ENCODE results near the gene CMIP. TPM values are rescaled to one million over a fixed set of nuclear protein-coding genes. Genes with fewer than 3 reads are reported as not detected.

Gene CMIP
- total and polyA plus RNA-seq, 10 of the 15 experiments (the other 5 are each of a cell fraction or from before 2014, with no cell fraction given) = 1.2 to 43.2 (median 4.4) TPM

DNA sequence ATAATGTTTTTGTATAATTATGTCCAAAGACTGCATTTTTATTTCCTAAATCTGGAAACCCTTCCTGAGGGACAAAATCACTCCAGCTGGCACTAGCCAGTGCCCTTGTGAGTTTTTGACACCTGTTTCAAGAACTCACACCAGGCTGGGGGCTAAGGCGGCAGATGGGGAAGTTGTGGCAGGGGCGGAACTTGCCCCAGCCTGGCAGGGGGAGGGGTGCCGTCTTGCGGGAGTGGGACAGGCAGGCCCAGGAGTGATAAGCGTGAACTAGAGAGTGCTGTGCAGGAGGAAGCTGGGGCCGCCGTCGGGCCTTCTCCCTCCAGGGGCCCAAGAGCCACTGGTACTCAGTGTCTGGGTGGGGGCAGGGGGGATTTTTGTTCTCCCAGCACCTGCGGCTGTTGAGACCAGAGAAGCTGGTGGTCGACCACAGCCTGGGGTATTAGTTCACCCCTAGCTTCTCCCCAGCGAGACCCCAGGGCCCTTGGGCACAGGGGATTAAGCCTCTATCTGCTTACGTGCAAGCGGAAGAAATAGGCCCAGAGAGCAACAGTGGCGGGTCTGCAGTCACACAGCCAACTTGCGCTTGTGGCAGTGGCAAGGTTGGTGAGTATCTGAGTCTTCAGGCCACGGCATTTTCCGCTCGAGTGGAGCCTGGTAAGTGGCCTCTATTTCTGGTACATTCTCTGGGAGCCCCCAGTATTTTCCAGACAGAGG lies 294.3 kb downstream of the CMIP start:
- in situ Hi-C loops (cut with MboI) = loop anchor here (5.0 kb wide), 2 partner anchors 537 to 707 kb away; no protein-coding TSS in a partner anchor
- Histone ChIP-seq H3K4me3 (peak overlapping the region; percentile 64), H3K9ac (ENCODE audit: control insufficient read depth, insufficient read depth, low read length) (peak overlapping the region; percentile 67), H3K79me2 (ENCODE audit: control insufficient read depth, insufficient read depth, low read length) (peaks cover 7% of the 10 kb centered on the region), H3K9me3 (replicated peaks; ENCODE audit: control insufficient read depth, insufficient read depth, low read length) (no peaks in the 10 kb centered on the region), H3K27me3 (replicated peaks in 1 of 2; ENCODE audit: control insufficient read depth in 2 of 2, insufficient read depth in 2 of 2, low read length in 1 of 2) (no peaks in the 10 kb centered on the region), H4K20me1 (ENCODE audit: control insufficient read depth, insufficient read depth) (no peaks in the 10 kb centered on the region), H3K4me2 (ENCODE audit: control insufficient read depth, insufficient read depth) (peak overlapping the region; percentile 96), H3K27ac (ENCODE audit: control insufficient read depth, insufficient read depth) (peak overlapping the region; percentile 78), H3K4me1 (ENCODE audit: control insufficient read depth, insufficient read depth, low read length) (peaks cover 29% of the 10 kb centered on the region), H3K36me3 (ENCODE audit: control insufficient read depth in 2 of 2, insufficient read depth in 2 of 2, low read length in 1 of 2) (no peaks in the 10 kb centered on the region), H2AFZ (ENCODE audit: control insufficient read depth, low read depth, low read length) (peak overlapping the region; percentile 43)
- ChIA-PET RAD21 (ENCODE audit: unreplicated experiment) (interaction anchor here (0.9 to 4.6 kb wide), 19 partner anchors 9 to 736 kb away, joined by 3 to 47 read pairs (median 4); partner anchors contain the start of gene PLCG2), POLR2A (interaction anchor here (0.8 to 2.0 kb wide), 7 partner anchors 9 to 135 kb away, joined by 3 to 7 read pairs (median 4); no protein-coding TSS in a partner anchor), CTCF (interaction anchor here (0.7 to 7.3 kb wide), 25 partner anchors 9 to 735 kb away, joined by 3 to 73 read pairs (median 4); partner anchors contain the start of gene ATMIN), SMC1A (ENCODE audit: uncharacterized antibody, unreplicated experiment) (interaction anchor here (0.7 to 5.1 kb wide), 25 partner anchors 9 to 729 kb away, joined by 3 to 48 read pairs (median 4); no protein-coding TSS in a partner anchor)
- no TSS peak for BruUV-seq (replicated peaks)
- 4% methylated on average over 14 of the region's 18 CpGs for WGBS (ENCODE audit: insufficient coverage, insufficient replicate concordance, low lambda C conversion rate, missing lambda C conversion rate)
- ATAC-seq (peak; percentile 39), FAIRE-seq (no peak), DNase-seq (ENCODE audit: low read depth, low spot score) (no peak)
- intact Hi-C loops (cut with micrococcal nuclease; ENCODE audit: unreplicated experiment) = loop anchor here (1.0 to 10.0 kb wide), 9 partner anchors 117 to 734 kb away; partner anchors contain the start of genes ATMIN, CENPN and CMC2
- no peak for TF ChIP-seq ASH2L (IDR thresholded peaks at IDR 0.05; ENCODE audit: borderline replicate concordance, low read depth)
- TF ChIP-seq EGR1 (IDR thresholded peaks at IDR 0.05; ENCODE audit: borderline replicate concordance in 1 of 2, low read depth in 2 of 2, low read length in 2 of 2) = 0 out of 3 replicates have a peak, but pooled peaks of 1 of the 2 experiments have one; percentile 9
- no peak for TF ChIP-seq NFIC (IDR thresholded peaks at IDR 0.05; ENCODE audit: low read depth, low read length)
- TF ChIP-seq EZH2 (IDR thresholded peaks at IDR 0.05; ENCODE audit: borderline replicate concordance, control insufficient read depth, low read depth, low read length) = no peak
- no peak for TF ChIP-seq NBN (IDR thresholded peaks at IDR 0.05)
- TF ChIP-seq SREBF1 (IDR thresholded peaks at IDR 0.05; ENCODE audit: low read length) = no peak
- no peak for TF ChIP-seq MXI1 (IDR thresholded peaks at IDR 0.05; ENCODE audit: low read depth, low read length)
- no peak for TF ChIP-seq CHD4 (IDR thresholded peaks at IDR 0.05)
- TF ChIP-seq NR2C2 (IDR thresholded peaks at IDR 0.05; ENCODE audit: borderline replicate concordance, control insufficient read depth, insufficient read length, low read depth) = no peak
- peak in 1 of 2 experiments; percentile 17; a peak in 1 of 4 replicates for TF ChIP-seq BHLHE40 (IDR thresholded peaks at IDR 0.05; ENCODE audit: borderline replicate concordance in 1 of 2, low read depth in 2 of 2, low read length in 1 of 2)
- no peak for TF ChIP-seq SMAD1 (IDR thresholded peaks at IDR 0.05; ENCODE audit: low read depth, partially characterized antibody)
- TF ChIP-seq YBX1 (IDR thresholded peaks at IDR 0.05) = no peak
- TF ChIP-seq EED (IDR thresholded peaks at IDR 0.05; ENCODE audit: low read depth) = peak; percentile 41; the same call in 1 of the 2 replicates
- TF ChIP-seq BMI1 (IDR thresholded peaks at IDR 0.05; ENCODE audit: borderline replicate concordance) = no peak
- TF ChIP-seq MEF2A (IDR thresholded peaks at IDR 0.05; ENCODE audit: insufficient read depth, low read depth, low read length) = no peak
- no peak for TF ChIP-seq RB1 (IDR thresholded peaks at IDR 0.05; ENCODE audit: borderline replicate concordance)
- no peak for TF ChIP-seq FOXK2 (IDR thresholded peaks at IDR 0.05)
- peak; percentile 71 for TF ChIP-seq MLLT1 (IDR thresholded peaks at IDR 0.05)
- TF ChIP-seq, protein P1, sequence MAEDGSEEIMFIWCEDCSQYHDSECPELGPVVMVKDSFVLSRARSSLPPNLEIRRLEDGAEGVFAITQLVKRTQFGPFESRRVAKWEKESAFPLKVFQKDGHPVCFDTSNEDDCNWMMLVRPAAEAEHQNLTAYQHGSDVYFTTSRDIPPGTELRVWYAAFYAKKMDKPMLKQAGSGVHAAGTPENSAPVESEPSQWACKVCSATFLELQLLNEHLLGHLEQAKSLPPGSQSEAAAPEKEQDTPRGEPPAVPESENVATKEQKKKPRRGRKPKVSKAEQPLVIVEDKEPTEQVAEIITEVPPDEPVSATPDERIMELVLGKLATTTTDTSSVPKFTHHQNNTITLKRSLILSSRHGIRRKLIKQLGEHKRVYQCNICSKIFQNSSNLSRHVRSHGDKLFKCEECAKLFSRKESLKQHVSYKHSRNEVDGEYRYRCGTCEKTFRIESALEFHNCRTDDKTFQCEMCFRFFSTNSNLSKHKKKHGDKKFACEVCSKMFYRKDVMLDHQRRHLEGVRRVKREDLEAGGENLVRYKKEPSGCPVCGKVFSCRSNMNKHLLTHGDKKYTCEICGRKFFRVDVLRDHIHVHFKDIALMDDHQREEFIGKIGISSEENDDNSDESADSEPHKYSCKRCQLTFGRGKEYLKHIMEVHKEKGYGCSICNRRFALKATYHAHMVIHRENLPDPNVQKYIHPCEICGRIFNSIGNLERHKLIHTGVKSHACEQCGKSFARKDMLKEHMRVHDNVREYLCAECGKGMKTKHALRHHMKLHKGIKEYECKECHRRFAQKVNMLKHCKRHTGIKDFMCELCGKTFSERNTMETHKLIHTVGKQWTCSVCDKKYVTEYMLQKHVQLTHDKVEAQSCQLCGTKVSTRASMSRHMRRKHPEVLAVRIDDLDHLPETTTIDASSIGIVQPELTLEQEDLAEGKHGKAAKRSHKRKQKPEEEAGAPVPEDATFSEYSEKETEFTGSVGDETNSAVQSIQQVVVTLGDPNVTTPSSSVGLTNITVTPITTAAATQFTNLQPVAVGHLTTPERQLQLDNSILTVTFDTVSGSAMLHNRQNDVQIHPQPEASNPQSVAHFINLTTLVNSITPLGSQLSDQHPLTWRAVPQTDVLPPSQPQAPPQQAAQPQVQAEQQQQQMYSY (CRISPR knock-in tag; IDR thresholded peaks at IDR 0.05) = no peak

All from GM12878 (cell line).